HPDE6-E6E7 (cell line): Measurements from ENCODE around the gene RC3H2.

Source experiments
- DNase-seq: peaks from one replicate; pipeline ENCODE4 v3.0.0; 2011; ENCODE audit warnings: missing footprints; ENCODE audit errors: extremely low spot score

Gene RC3H2, protein sequence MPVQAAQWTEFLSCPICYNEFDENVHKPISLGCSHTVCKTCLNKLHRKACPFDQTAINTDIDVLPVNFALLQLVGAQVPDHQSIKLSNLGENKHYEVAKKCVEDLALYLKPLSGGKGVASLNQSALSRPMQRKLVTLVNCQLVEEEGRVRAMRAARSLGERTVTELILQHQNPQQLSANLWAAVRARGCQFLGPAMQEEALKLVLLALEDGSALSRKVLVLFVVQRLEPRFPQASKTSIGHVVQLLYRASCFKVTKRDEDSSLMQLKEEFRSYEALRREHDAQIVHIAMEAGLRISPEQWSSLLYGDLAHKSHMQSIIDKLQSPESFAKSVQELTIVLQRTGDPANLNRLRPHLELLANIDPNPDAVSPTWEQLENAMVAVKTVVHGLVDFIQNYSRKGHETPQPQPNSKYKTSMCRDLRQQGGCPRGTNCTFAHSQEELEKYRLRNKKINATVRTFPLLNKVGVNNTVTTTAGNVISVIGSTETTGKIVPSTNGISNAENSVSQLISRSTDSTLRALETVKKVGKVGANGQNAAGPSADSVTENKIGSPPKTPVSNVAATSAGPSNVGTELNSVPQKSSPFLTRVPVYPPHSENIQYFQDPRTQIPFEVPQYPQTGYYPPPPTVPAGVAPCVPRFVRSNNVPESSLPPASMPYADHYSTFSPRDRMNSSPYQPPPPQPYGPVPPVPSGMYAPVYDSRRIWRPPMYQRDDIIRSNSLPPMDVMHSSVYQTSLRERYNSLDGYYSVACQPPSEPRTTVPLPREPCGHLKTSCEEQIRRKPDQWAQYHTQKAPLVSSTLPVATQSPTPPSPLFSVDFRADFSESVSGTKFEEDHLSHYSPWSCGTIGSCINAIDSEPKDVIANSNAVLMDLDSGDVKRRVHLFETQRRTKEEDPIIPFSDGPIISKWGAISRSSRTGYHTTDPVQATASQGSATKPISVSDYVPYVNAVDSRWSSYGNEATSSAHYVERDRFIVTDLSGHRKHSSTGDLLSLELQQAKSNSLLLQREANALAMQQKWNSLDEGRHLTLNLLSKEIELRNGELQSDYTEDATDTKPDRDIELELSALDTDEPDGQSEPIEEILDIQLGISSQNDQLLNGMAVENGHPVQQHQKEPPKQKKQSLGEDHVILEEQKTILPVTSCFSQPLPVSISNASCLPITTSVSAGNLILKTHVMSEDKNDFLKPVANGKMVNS

DNA sequence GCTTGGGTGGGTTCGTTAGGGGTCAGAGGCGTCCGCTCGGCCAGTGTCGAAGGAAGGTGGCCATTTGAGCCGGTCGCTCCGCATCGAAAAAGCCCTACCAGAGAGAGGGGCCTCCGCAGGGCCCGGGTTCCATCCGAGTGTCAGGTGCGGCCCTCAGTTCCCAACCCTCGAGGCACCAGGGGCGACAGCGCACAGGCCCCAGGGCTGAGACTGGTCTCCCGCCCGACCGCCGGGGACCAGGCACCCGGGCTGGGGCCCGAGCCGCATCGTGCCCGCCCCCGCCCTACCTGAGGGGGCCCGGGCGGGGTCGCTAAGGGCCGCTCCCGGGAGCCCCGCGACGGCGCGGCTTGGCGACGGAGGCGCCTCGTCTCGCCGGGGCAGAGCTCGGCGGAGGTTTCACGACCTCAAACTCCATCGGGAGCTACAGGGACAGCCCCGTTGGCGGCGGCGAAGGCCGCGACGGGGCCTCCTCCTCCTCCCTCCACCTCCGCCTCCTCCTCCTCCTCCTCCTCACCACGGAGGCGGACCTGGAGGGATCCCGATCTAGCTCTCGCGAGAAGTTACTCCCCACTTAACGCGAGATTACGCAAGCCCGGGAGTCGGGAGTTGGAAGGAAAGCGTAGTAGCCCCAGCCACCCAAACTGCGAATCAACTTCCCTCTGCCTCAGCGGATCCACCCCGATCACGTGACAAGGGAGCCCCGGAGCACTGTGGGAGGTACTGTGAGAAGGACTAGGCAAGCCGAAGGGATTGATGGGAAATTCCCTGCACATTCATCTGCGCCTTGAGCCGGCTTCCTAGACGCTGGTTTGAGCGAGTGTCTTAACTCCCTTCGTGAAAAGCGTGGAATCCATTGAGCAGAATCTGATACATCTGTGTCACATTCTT lies at the start of gene RC3H2:
Gene RC3H2 (minus strand): TSS at position 537 of the 888 bp plus-strand sequence. CDS start 7,850 bp downstream, outside the sequence.
- peak; percentile 98 for DNase-seq

- no peak for DNase-seq
Observed at GRCh38 chr9:122954253-122954691, 49.1 kb upstream of the RC3H2 start.

- no peak for DNase-seq
Observed at GRCh38 chr9:122951056-122951455, 45.9 kb upstream of the RC3H2 start.

DNA sequence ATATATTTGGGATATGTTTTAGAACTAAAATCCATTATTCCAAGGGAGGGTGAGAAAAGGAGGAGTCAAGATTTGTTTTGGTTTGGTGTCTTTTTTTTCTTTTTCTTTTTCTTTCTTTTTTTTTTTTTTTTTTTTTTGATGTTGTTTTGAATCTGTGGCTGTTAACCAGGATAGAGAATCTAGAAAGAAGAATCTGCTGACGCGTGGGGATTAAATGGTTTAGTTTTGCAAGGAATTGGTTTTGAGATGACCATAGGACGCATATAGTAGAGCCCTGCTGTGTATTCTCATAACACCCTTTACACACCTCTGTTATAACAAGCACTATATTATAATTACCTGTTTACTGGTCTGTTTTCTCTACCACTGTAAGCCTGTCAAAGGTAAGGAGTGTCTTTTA lies 45.1 kb upstream of the RC3H2 start:
- no peak for DNase-seq

DNA sequence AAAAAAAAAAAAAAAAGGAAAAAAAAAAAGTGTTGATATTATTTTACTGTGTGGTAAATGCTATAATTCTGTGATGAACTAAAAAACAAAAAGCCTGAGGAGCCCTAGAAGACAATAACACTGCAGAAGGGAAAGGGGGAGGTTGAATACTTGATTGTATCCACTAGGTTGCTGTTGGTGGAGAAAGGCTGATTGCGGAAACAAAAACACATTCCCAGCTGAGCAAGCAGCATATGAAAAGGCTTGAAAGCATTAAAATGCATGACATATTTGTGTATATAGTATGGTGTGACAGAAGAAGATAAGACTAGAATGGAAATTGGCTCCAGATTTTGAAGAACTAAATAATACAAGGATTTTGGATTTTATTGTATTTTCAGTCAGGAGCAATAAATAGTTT lies 44.5 kb upstream of the RC3H2 start:
- DNase-seq = no peak

GRCh38 chr9:122948313-122948712 lies 43.2 kb upstream of the RC3H2 start:
- DNase-seq = no peak

DNA sequence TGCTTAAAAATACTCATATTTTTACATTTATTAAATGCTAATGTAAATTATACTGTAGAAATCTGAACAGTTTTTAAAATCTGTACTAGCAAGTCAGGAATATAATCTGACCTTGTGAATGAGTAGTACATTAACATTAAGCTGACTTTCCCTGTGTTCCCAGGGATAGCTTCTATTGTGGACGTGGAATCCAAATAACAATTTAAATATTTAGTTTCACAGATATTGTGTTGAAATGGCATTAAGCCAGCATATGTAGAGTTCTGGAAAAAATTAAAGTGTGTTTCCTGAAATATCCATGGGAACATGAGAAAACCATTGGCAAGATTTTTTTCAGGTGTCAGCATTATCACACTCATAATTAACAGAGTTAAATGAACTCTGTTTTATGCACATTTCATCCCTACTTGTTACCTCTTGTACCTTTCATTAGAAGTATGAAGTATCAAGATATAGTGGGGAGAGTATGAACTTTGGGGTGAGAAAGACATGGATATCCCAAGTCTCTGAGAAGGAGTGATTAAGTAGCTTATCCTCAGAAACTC lies 41.4 kb upstream of the RC3H2 start:
- no peak for DNase-seq

GRCh38 chr9:122944960-122945888 lies 40.1 kb upstream of the RC3H2 start:
- no peak for DNase-seq

GRCh38 chr9:122941582-122942234 lies 36.5 kb upstream of the RC3H2 start:
- DNase-seq = peak; percentile 5

GRCh38 chr9:122940749-122941581 lies 35.8 kb upstream of the RC3H2 start, which contains the start of gene RABGAP1:
Gene RABGAP1 (plus strand): TSS chr9:122941020. CDS start chr9:122957060, 16,040 bp downstream.
- DNase-seq = peak; percentile 99

GRCh38 chr9:122940454-122940748 lies 35.2 kb upstream of the RC3H2 start:
- DNase-seq = no peak

- DNase-seq = no peak
Observed at GRCh38 chr9:122939601-122940000, 34.4 kb upstream of the RC3H2 start.

DNA sequence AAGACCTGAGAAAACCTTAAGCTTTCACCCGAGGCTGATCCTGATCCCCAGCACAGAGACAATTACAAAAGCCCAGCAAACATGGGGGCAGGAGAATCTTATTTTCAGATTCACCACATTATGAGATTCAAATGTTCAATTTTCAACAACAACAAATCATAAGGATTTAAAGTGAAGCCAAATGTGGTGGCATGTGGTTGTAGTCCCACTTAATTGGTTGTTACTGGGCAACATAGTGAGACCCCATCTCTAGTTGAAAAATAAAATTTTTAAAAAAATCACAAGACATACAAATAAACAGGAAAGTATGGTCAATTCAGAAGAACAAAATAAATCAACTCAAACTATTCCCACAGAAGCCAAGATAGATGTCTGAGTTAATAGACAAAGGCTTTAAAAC lies 31.7 kb upstream of the RC3H2 start:
- no peak for DNase-seq

DNA sequence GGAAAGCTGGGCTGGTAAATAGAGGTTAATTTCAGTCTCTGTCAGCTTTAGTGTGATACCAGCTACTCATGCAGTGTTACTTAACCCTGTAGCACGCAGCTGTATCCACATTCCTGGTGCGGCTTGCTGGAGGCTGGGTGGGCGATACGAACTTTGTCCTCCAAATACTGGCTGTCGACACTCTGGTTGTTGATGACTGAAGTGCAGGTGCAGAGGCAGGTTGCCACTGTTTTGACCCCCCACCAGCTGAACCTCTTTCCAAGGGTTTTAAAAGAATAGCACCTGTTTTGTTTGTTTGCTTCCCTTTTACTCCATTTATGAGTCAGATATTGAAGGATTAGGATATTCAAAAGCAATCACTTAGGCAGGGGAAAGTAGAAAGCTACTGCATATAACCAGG lies 31.3 kb upstream of the RC3H2 start:
- no peak for DNase-seq

GRCh38 chr9:122931226-122932121 lies 26.3 kb upstream of the RC3H2 start, which contains the start of gene ZBTB26:
Gene ZBTB26 (minus strand): TSS chr9:122931512. CDS start chr9:122919934, 11,578 bp downstream.
- DNase-seq = peak; percentile 97

- DNase-seq = no peak
Observed at GRCh38 chr9:122930541-122931225, 25.5 kb upstream of the RC3H2 start.
